GM12891 (cell line): ENCODE results near the gene NSUN7.

ENCODE experiments used
- POLR2A ChIP-seq: IDR thresholded peaks from 2 replicates; pipeline ENCODE4 v1.6.1; 2011; ENCODE audit warnings: low read depth, low read length, control low read depth
- POLR2AphosphoS5 ChIP-seq: IDR thresholded peaks from 2 replicates; pipeline ENCODE4 v1.6.1; 2011; ENCODE audit warnings: low read depth, low read length, control low read depth
- POU2F2 ChIP-seq: IDR thresholded peaks from 2 replicates; pipeline ENCODE4 v1.6.1; 2011; ENCODE audit warnings: low read depth, mild to moderate bottlenecking, control low read depth, low read length, moderate library complexity
- SPI1 ChIP-seq: IDR thresholded peaks from 2 replicates; pipeline ENCODE4 v1.6.1; 2011; ENCODE audit warnings: low read depth, low read length, control low read depth
- TAF1 ChIP-seq: IDR thresholded peaks from 2 replicates; pipeline ENCODE4 v1.6.1; 2011; ENCODE audit warnings: low read depth, low read length, control low read depth

GRCh38 chr4:40833212-40833611 is 83.5 kb downstream of the NSUN7 start:
- no peak for TF ChIP-seq POLR2A
- TF ChIP-seq POLR2AphosphoS5 = no peak
- no peak for TF ChIP-seq POU2F2
- no peak for TF ChIP-seq TAF1
- no peak for TF ChIP-seq SPI1
